ENCODE results near the gene PRDX3.
A peak's percentile ranks its signal among the peaks of the same experiment; 100 is the strongest.
"Not testable (repeated sequence)": the region's sequence is repeated elsewhere in the genome, so short reads cannot be mapped to it uniquely, and the experiment has no call there.

Gene PRDX3

GRCh38 chr10:119161680-119162451 lies 16.7 kb downstream of the PRDX3 start:
- DNase-seq = no peak

GRCh38 chr10:119159332-119159731 lies 19.3 kb downstream of the PRDX3 start:
- DNase-seq = no peak

- no peak for DNase-seq
Observed at GRCh38 chr10:119153661-119154060, 25.0 kb downstream of the PRDX3 start.

GRCh38 chr10:119153041-119153440 lies 25.6 kb downstream of the PRDX3 start:
- no peak for DNase-seq

- DNase-seq = not testable (repeated sequence)
Observed at GRCh38 chr10:119151601-119152000, 27.0 kb downstream of the PRDX3 start.

GRCh38 chr10:119149729-119150128 lies 28.9 kb downstream of the PRDX3 start:
- no peak for DNase-seq

GRCh38 chr10:119149157-119149556 lies 29.5 kb downstream of the PRDX3 start:
- DNase-seq = no peak

- DNase-seq = no peak
Observed at GRCh38 chr10:119143657-119144056, 35.0 kb downstream of the PRDX3 start.

- DNase-seq = no peak
Observed at GRCh38 chr10:119140603-119141245, 37.9 kb downstream of the PRDX3 start.

GRCh38 chr10:119139464-119140067 lies 39.0 kb downstream of the PRDX3 start:
- DNase-seq = peak; percentile 1

GRCh38 chr10:119138346-119139306 lies 40.0 kb downstream of the PRDX3 start:
- DNase-seq = no peak

- not testable (repeated sequence) for DNase-seq
Observed at GRCh38 chr10:119137878-119138277, 40.7 kb downstream of the PRDX3 start.

GRCh38 chr10:119136084-119136483 lies 42.5 kb downstream of the PRDX3 start:
- DNase-seq = no peak

GRCh38 chr10:119135513-119135881 lies 43.1 kb downstream of the PRDX3 start:
- DNase-seq = no peak

GRCh38 chr10:119133949-119134348 lies 44.7 kb downstream of the PRDX3 start:
- DNase-seq = no peak

- no peak for DNase-seq
Observed at GRCh38 chr10:119132521-119133345, 45.9 kb downstream of the PRDX3 start.

GRCh38 chr10:119131512-119132240 lies 46.9 kb downstream of the PRDX3 start:
- no peak for DNase-seq

- DNase-seq = no peak
Observed at GRCh38 chr10:119129721-119130120, 48.9 kb downstream of the PRDX3 start.

- DNase-seq = no peak
Observed at GRCh38 chr10:119125942-119126341, 52.7 kb downstream of the PRDX3 start.

GRCh38 chr10:119120875-119121274 lies 57.7 kb downstream of the PRDX3 start:
- DNase-seq = no peak

GRCh38 chr10:119120413-119120867 lies 58.2 kb downstream of the PRDX3 start:
- DNase-seq = no peak
